ENCODE data around the gene KXD1. TPM values are rescaled to one million over a fixed set of nuclear protein-coding genes. Genes with fewer than 3 reads are reported as not detected.

Gene KXD1
- polyA plus RNA-seq, 2 of the 4 experiments (the other 2 are of a cell fraction): 62.8 to 83.9 TPM

DNA sequence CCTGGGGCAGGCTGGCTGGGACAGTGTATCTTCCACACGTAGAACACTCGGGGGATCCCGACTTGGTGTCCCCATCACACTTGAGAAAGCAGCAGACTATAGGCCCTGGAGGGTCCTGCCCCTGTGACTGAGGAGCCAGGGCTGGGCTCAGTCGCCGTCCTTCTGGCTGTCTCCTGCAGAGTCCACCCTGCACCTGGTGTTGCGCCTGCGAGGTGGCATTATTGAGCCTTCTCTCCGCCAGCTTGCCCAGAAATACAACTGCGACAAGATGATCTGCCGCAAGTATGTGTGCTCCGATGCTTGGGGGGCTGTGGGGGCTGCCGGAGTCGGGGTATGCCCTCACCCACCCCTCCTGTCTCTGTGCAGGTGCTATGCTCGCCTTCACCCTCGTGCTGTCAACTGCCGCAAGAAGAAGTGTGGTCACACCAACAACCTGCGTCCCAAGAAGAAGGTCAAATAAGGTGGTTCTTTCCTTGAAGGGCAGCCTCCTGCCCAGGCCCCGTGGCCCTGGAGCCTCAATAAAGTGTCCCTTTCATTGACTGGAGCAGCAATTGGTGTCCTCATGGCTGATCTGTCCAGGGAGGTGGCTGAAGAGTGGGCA lies 17.1 kb downstream of the KXD1 start:
- WGBS (ENCODE audit: missing lambda C conversion rate): 95% methylated on average over 18 of the region's 18 CpGs
- CTCF ChIA-PET: interaction anchor here (1.2 kb wide), 1 partner anchor 11 kb away, joined by 4 read pairs; no protein-coding TSS in a partner anchor
- H3K9me3 ChIP-seq: no peaks in the 10 kb centered on the region

DNA sequence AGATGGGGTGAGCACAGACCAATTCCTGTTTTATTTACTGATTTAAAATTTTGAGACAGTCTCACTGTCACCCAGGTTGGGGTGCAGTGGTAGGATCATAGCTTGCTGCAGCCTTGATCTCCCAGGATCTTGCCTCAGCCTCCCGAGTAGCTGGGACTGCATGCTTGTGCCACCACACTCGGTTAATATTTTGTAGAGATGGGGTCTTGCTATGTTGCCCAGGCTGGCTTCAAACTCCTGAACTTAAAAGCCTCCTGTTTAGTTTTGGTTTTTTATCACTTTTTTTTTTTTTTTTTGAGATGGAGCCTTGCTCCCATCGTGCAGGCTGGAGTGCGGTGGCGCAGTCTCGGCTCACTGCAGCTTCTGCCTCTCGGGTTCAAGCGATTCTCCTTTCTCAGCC lies 18.7 kb downstream of the KXD1 start:
- Histone ChIP-seq H3K4me1 (peaks cover 14% of the 10 kb centered on the region), H3K27ac (no peak overlapping the region), H3K4me2 (no peak overlapping the region), H3K4me3 (no peak overlapping the region), H3K9me3 (no peaks in the 10 kb centered on the region)
- no peak for ATAC-seq
- FAIRE-seq: no peak
- ChIA-PET POLR2A (no interaction called here), CTCF (interaction anchor here (1.6 to 3.8 kb wide), 2 partner anchors 12 to 271 kb away, joined by 3 to 22 read pairs; partner anchors contain the start of gene REX1BD)
- TF ChIP-seq RNF2 (IDR thresholded peaks at IDR 0.05; ENCODE audit: borderline replicate concordance, low read depth) (no peak), KDM5A (IDR thresholded peaks at IDR 0.05) (no peak), TFCP2L1 (CRISPR knock-in tag; IDR thresholded peaks at IDR 0.05) (no peak), TP53 (CRISPR knock-in tag; IDR thresholded peaks at IDR 0.05) (no peak), MAFK (IDR thresholded peaks at IDR 0.05; ENCODE audit: partially characterized antibody) (no peak), BHLHE40 (IDR thresholded peaks at IDR 0.05; ENCODE audit: low read depth, low read length) (no peak), CBX2 (IDR thresholded peaks at IDR 0.05; ENCODE audit: borderline replicate concordance, low read depth) (no peak), RARB (CRISPR knock-in tag; IDR thresholded peaks at IDR 0.05) (no peak), FOSB (CRISPR knock-in tag; IDR thresholded peaks at IDR 0.05) (no peak), FOXS1 (CRISPR knock-in tag; IDR thresholded peaks at IDR 0.05) (no peak), PHF8 (IDR thresholded peaks at IDR 0.05; ENCODE audit: borderline replicate concordance, low read depth) (no peak), HOXB13 (CRISPR knock-in tag; IDR thresholded peaks at IDR 0.05; ENCODE audit: low read depth) (no peak), GATA3 (IDR thresholded peaks at IDR 0.05; ENCODE audit: borderline replicate concordance) (no peak), HOXB5 (CRISPR knock-in tag; IDR thresholded peaks at IDR 0.05) (no peak), CEBPB (IDR thresholded peaks at IDR 0.05) (no peak), RFX5 (IDR thresholded peaks at IDR 0.05) (no peak), EHF (CRISPR knock-in tag; IDR thresholded peaks at IDR 0.05) (no peak), ZC3H11A (IDR thresholded peaks at IDR 0.05) (no peak)
- TF ChIP-seq, protein P1, sequence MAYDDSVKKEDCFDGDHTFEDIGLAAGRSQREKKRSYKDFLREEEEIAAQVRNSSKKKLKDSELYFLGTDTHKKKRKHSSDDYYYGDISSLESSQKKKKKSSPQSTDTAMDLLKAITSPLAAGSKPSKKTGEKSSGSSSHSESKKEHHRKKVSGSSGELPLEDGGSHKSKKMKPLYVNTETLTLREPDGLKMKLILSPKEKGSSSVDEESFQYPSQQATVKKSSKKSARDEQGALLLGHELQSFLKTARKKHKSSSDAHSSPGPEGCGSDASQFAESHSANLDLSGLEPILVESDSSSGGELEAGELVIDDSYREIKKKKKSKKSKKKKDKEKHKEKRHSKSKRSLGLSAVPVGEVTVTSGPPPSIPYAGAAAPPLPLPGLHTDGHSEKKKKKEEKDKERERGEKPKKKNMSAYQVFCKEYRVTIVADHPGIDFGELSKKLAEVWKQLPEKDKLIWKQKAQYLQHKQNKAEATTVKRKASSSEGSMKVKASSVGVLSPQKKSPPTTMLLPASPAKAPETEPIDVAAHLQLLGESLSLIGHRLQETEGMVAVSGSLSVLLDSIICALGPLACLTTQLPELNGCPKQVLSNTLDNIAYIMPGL (CRISPR knock-in tag; IDR thresholded peaks at IDR 0.05; ENCODE audit: borderline replicate concordance): no peak
- TF ChIP-seq, protein P2, sequence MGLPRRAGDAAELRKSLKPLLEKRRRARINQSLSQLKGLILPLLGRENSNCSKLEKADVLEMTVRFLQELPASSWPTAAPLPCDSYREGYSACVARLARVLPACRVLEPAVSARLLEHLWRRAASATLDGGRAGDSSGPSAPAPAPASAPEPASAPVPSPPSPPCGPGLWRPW (IDR thresholded peaks at IDR 0.05): no peak
- DNase-seq (ENCODE audit: low read depth in 1 of 2, low spot score in 1 of 2): no peak
- 95% methylated on average over 8 of the region's 8 CpGs for whole genome bisulfite sequencing (ENCODE audit: missing lambda C conversion rate)

More for the DNA sequence above, 17.1 kb downstream of the KXD1 start:
- no peak for ATAC-seq
- TF ChIP-seq ZFP36 (IDR thresholded peaks at IDR 0.05; ENCODE audit: borderline replicate concordance, partially characterized antibody) (no peak), RCOR1 (IDR thresholded peaks at IDR 0.05; ENCODE audit: low read depth, low read length) (no peak), RARB (CRISPR knock-in tag; IDR thresholded peaks at IDR 0.05) (no peak), EHF (CRISPR knock-in tag; IDR thresholded peaks at IDR 0.05) (no peak)
- TF ChIP-seq, protein P3, sequence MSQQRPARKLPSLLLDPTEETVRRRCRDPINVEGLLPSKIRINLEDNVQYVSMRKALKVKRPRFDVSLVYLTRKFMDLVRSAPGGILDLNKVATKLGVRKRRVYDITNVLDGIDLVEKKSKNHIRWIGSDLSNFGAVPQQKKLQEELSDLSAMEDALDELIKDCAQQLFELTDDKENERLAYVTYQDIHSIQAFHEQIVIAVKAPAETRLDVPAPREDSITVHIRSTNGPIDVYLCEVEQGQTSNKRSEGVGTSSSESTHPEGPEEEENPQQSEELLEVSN (IDR thresholded peaks at IDR 0.05; ENCODE audit: borderline replicate concordance, low read depth): no peak
- POLR2A ChIA-PET: no interaction called here
- Histone ChIP-seq H3K4me1 (peaks cover 19% of the 10 kb centered on the region), H3K27ac (no peak overlapping the region), H3K4me3 (no peak overlapping the region), H3K4me2 (no peak overlapping the region)
- no peak for DNase-seq (ENCODE audit: low read depth in 1 of 2, low spot score in 1 of 2)
- no peak for FAIRE-seq
